GM18519 (cell line): ENCODE data around the gene TIGAR.

Experiments used
- ATAC-seq: cut with Tn5 transposase; IDR thresholded peaks from one replicate; pipeline ENCODE4 v1.9.1; 2021; ENCODE audit warnings: mild to moderate bottlenecking, moderate library complexity; ENCODE audit not compliant: unreplicated experiment, low FRiP score

Gene TIGAR

GRCh38 chr12:4282103-4282891 lies 38.7 kb upstream of the TIGAR start:
- ATAC-seq = no peak

- ATAC-seq = no peak
These were observed 38.0 kb upstream of the TIGAR start for GRCh38 chr12:4282892-4283511.

- ATAC-seq = no peak
These were observed 37.3 kb upstream of the TIGAR start for GRCh38 chr12:4283512-4284255.

- ATAC-seq = no peak
These were observed 36.7 kb upstream of the TIGAR start for GRCh38 chr12:4284306-4284705.

- no peak for ATAC-seq
These were observed 35.9 kb upstream of the TIGAR start for GRCh38 chr12:4285070-4285469.

GRCh38 chr12:4286228-4286627 lies 34.8 kb upstream of the TIGAR start:
- ATAC-seq = no peak

- ATAC-seq = no peak
These were observed 34.2 kb upstream of the TIGAR start for GRCh38 chr12:4286771-4287317.

GRCh38 chr12:4287325-4288211 lies 33.4 kb upstream of the TIGAR start:
- no peak for ATAC-seq

- no peak for ATAC-seq
These were observed 32.5 kb upstream of the TIGAR start for GRCh38 chr12:4288296-4289131.

GRCh38 chr12:4289231-4289878 lies 31.7 kb upstream of the TIGAR start:
- no peak for ATAC-seq

- no peak for ATAC-seq
These were observed 30.8 kb upstream of the TIGAR start for GRCh38 chr12:4289998-4290790.

- ATAC-seq = no peak
These were observed 28.5 kb upstream of the TIGAR start for GRCh38 chr12:4292341-4293073.

- ATAC-seq = no peak
These were observed 27.6 kb upstream of the TIGAR start for GRCh38 chr12:4293299-4293965.

GRCh38 chr12:4293966-4294505 lies 27.0 kb upstream of the TIGAR start:
- no peak for ATAC-seq

- no peak for ATAC-seq
These were observed 24.3 kb upstream of the TIGAR start for GRCh38 chr12:4296751-4297150.

- no peak for ATAC-seq
These were observed 23.4 kb upstream of the TIGAR start for GRCh38 chr12:4297617-4298016.

- ATAC-seq = no peak
These were observed 20.1 kb upstream of the TIGAR start for GRCh38 chr12:4300883-4301282.
